HuH-7.5 (cell line): ENCODE results near the gene HLX.

Source experiments
- DNase-seq: peaks from one replicate; pipeline ENCODE4 v3.0.0; 2011; ENCODE audit warnings: low spot score

HLX gene

GRCh38 chr1:220879076-220879508 is at the start of gene HLX:
HLX (plus strand) TSS chr1:220879443; CDS start chr1:220879858, 415 bp downstream.
- peak; percentile 94 for DNase-seq

- DNase-seq = no peak
These were observed 45.8 kb upstream of the HLX start for GRCh38 chr1:220833436-220833835.

- DNase-seq = no peak
These were observed 44.9 kb upstream of the HLX start for GRCh38 chr1:220834155-220834870.

- no peak for DNase-seq
These were observed 40.7 kb upstream of the HLX start for GRCh38 chr1:220838578-220838977.

- no peak for DNase-seq
These were observed 39.8 kb upstream of the HLX start for GRCh38 chr1:220839474-220839873.

- DNase-seq = no peak
These were observed 38.0 kb upstream of the HLX start for GRCh38 chr1:220841293-220841692.

- no peak for DNase-seq
These were observed 35.7 kb upstream of the HLX start for GRCh38 chr1:220843481-220844011.

- DNase-seq = no peak
These were observed 26.8 kb upstream of the HLX start for GRCh38 chr1:220852408-220852807.

DNA sequence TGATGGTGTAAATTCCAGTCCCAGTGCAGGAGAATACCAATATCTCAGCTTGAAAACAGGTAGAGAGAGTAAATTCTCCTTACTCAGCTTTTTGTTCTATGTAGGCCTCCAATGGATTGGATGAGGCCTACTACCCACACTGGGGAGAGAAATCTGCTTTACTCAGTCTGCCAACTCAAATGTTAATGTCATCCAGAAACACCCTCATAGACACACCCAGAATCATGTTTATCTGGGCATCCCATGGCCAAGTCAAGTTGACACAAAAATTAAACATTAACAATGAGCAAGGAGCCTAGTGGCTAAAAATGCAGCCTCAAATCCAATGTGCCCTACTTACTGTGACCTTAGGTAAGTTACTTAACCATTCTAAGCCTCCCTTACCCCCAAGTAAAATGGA is 6.9 kb upstream of the HLX start:
- DNase-seq = no peak

DNA sequence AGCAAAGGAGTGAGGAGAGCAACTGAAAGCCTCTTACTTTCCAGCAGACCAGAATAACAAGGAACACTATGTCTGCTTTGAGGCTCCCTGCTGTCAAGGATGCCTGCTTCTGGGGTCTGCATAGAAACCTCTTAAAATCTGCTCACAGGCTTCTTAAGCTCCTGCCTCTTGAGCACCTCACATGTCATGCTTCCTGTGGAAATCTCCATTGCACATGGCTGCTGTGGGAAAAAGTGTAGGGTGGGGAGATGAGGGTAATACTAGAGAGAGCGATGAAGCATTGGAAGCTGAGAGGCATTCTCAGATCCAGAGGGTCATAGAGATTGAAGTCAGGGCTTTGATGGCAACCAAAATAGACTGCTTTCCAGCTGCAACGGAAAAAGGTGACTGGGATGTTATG is 6.2 kb upstream of the HLX start:
- no peak for DNase-seq

- no peak for DNase-seq
These were observed 5.2 kb upstream of the HLX start for GRCh38 chr1:220873868-220874655.

DNA sequence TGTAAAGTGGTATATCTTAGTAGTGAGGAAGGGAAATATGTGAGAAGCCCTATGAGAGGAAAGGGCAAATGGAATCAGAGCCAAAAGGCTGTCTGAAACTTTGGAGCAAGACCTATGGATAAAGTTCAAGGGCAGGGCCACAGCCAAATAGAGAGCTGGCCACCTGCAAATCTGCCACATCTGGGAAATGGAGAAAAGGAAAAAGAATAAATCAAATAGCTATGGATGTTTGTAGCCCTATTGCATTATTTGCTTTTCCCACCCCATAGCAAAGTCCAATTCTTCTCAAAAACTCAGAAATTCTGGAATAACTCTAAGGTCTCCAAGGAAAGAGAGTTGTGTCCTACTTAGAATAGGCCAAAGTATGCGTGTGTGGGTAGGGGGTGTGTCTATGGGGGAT is 4.0 kb upstream of the HLX start:
- DNase-seq = no peak

DNA sequence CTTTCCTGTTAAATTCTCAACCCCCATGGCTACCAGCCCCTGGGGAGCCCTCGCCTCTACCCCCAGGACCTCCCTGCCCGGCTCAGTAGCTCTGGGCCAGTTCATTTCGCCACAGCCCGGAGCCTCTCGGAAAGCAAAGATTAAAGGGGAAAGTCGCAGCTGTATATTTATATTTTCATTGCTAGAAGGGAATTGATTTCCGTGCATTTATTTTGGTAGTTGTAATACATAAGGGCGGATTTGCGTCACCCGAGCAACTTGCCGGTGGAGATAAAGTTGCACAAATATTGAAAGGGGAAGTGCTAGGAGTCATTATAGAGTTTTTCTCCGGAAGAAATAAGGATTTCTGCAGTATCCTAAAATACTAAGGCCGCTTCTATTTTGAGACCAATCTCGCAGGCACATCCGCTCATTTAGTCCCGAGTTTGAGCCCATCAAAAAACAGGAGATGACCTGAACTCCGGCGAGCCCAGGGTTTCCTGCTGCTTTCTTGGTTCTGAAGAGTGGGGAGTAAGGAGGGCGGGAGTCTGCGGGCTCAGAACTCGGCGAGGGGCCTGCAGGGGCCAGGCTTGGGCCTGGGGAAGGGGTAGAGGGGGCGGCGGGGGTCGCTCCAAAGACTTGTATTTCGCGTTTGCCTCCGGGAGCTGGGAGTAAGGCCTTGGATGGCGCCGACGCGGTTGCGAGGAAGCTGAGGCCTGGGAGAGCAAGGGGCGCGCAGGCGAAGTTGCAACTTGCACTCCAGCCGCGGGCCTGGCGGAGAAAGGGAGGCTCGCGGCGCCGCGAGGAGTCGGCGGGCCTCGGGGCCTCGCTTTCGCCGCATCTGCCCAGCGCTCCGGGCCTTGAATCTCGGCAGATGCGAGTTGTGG is 2.5 kb upstream of the HLX start:
- DNase-seq = no peak

DNA sequence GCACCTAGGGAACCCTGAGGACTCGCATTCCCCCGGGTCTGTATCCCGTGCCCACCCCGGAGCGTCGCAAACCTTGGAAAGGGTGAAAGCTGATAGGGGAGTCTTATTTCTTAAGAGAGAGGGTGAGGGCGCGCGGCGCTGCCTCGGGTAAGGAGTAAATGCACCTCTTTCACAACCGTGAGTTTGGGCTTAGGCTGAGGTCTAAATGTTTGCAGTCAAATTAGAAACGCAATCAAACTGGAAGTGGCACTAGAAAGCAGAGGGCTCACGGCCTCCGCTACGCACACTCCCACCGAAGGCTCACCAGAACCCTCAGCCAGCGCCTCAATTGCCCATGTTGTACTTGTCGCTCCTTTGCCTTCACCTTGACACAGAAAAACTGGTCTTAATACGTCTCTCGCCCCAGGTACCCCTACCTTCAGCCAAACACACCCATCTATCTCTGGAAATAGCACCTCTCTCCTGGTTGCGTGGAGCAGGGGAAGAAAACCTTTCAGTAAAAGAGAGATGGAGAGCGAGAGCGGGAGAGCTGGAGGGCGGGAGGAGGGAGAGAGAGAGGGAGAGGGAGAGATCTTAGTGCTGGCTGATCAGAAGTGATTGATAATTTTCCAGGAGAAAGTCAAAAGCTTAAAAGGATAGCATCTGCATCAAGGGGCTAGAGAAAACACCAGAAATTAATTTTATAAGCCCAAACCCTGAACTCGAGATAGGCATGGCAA is 1.7 kb upstream of the HLX start:
- DNase-seq = no peak

DNA sequence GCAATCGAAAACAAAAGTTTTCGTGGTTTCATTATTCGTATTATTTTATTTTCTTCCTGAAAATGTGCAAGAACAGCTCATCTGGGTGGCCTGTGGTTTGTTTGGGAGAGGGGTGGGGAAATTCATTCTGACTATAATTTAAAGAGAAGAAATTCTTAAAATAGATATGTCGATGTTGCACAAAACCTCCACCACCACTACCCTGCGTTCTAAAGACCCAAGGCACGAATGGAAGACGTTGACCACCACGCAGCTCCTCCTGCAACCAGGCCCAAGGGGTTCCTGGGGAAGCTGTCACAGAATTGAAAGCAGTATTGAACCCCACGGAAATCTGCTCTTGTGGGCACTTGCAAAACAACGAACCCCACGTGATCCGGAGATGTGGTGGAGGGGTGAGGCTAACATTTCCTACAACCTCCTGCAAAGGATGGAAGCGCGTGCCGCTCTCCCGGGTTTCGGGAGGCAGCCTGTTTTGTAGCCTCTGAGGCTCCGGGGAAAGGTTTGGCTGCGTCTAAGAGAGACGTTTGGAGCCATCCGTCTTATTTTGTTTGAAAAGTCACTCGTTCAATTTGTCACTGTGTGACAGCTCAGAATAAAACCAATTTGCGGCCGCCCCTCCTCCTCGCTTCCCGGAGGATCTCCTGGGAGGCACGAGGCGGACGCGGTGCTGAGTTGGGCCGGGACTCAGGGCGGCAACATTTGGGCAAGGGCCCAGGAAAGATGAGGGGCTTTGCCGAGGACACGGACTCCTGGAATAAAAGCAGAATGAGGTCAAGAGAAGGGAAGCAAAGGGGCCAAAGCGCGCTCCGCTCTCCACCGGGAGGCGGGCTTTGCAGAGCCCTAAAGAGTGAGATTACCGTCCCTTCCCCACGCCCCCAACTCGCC is 810 bp upstream of the HLX start:
- no peak for DNase-seq

- DNase-seq = peak; percentile 88
These were observed 492 bp downstream of the HLX start for GRCh38 chr1:220879509-220880361.

DNA sequence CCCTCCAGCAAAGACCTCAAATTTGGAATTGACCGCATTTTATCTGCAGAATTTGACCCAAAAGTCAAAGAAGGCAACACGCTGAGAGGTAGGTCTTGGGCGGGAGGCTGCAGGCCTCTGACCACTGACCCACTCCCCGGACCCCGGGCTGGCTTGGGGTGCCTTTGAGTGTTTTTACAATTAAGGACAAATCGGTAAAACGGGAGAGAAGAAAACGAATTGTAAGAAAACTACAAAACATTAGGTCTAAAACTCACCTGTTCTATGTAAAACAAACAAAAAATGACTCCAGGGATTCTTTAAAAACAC is 1.1 kb downstream of the HLX start:
- DNase-seq = no peak

DNA sequence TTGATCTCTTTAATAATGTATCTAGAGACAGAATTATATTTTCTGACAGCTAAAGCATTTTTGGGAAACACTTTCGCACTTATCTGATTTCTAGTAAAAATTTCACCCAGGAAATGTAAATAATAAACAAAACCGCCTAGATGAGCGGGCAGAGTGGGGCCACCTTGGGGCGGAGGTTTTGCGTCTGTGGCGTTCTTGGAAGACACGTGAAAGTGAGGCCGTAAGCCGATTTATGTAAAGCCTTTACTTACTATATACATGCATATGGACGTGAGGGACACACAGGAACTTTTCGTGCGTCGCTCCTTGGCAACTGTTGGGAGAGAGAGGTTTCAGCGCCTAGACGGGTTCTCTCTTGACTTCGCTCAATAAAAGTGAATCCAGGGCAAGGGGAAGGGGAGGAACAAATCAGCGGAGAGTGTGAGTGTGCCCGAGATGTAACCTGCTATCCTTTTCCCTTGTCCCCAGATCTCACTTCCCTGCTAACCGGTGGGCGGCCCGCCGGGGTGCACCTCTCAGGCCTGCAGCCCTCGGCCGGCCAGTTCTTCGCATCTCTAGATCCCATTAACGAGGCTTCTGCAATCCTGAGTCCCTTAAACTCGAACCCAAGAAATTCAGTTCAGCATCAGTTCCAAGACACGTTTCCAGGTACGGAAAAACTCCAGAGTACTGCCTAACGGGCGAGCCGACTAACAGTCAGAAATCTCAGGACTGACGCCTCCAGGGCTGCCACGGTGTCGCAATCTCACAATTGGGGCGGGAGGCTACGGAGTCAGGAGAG is 1.7 kb downstream of the HLX start:
- DNase-seq = no peak
